GM12878 (cell line): ENCODE results near the gene TAC3. TPM values are rescaled to one million over a fixed set of nuclear protein-coding genes. Genes with fewer than 3 reads are reported as not detected.

Experiments
- ATAC-seq: fragments of 200-7000 bp; cut with Tn5 transposase; 3 replicates; pipeline ENCODE4 v1.9.1; 2020; ENCODE audit warnings: mild to moderate bottlenecking, moderate library complexity
- BruUV-seq: library from RNA; stranded (reverse); fragments of 400-500 nt; replicated peaks from 2 replicates; lab custom pipeline; 2021; lab: Mats Ljungman, UMichigan
- CTCF ChIA-PET: fragments of 300-600 bp; sonication (Branson Sonifier 250); formaldehyde crosslinking; extraction: SDS; loops from one replicate; lab custom pipeline; 2021; ENCODE audit warnings: inconsistent platforms; lab: Yijun Ruan, JAX
- POLR2A ChIA-PET: fragments of 350-600 bp; formaldehyde crosslinking; extraction: SDS; loops from one replicate; lab custom pipeline; 2021; ENCODE audit warnings: inconsistent platforms; lab: Charles Lee
- RAD21 ChIA-PET: fragments of 300-600 bp; sonication (Branson Sonifier 250); formaldehyde crosslinking; loops from one replicate; lab custom pipeline; 2023; ENCODE audit warnings: antibody characterized with exemption; ENCODE audit not compliant: unreplicated experiment; lab: Charles Lee
- SMC1A ChIA-PET: fragments of 300-600 bp; sonication (Branson Sonifier 250); formaldehyde crosslinking; loops from one replicate; lab custom pipeline; 2023; ENCODE audit not compliant: unreplicated experiment, uncharacterized antibody; lab: Charles Lee
- DNase-seq: peaks from one replicate; pipeline ENCODE4 v3.0.0-alpha.2; 2011; ENCODE audit warnings: low read depth, low spot score
- FAIRE-seq: peaks from 3 replicates; lab custom pipeline; 2011; peaks lifted over from hg19 to GRCh38; lab: Jason Lieb, UNC
- H2AFZ ChIP-seq: 2 replicates; pipeline ENCODE4 v1.6.0; 2011; ENCODE audit warnings: low read depth, low read length, control low read depth; ENCODE audit not compliant: control insufficient read depth
- H3K27ac ChIP-seq: 2 replicates; pipeline ENCODE4 v1.5.1; 2011; ENCODE audit warnings: control low read depth; ENCODE audit not compliant: control insufficient read depth, insufficient read depth
- H3K27me3 ChIP-seq, 2 experiments: replicated peaks in 1 of 2; 2 replicates each; pipeline versions ENCODE4 v1.6.0 to v1.6.1; 2011; ENCODE audit warnings: low read length in 1 of 2; ENCODE audit not compliant: control insufficient read depth in 2 of 2, insufficient read depth in 2 of 2
- H3K36me3 ChIP-seq, 2 experiments: 2 replicates each; pipeline ENCODE4 v1.5.1; 2011; ENCODE audit warnings: low read length in 1 of 2; ENCODE audit not compliant: control insufficient read depth in 2 of 2, insufficient read depth in 2 of 2
- H3K4me1 ChIP-seq: 2 replicates; pipeline ENCODE4 v1.6.1; 2011; ENCODE audit warnings: mild to moderate bottlenecking, low read length, moderate library complexity, mixed read lengths; ENCODE audit not compliant: control insufficient read depth, insufficient read depth
- H3K4me2 ChIP-seq: 2 replicates; pipeline ENCODE4 v1.6.0; 2011; ENCODE audit warnings: control low read depth; ENCODE audit not compliant: control insufficient read depth, insufficient read depth
- H3K4me3 ChIP-seq: fragments of 200-600 bp; sonication (generic); 2 replicates; pipeline ENCODE4 v1.5.1; 2016
- H3K79me2 ChIP-seq: 2 replicates; pipeline ENCODE4 v1.6.0; 2011; ENCODE audit warnings: low read length; ENCODE audit not compliant: control insufficient read depth, insufficient read depth
- H3K9ac ChIP-seq: 2 replicates; pipeline ENCODE4 v1.8.0; 2011; ENCODE audit warnings: low read length, control low read depth, mixed read lengths; ENCODE audit not compliant: control insufficient read depth, insufficient read depth
- H3K9me3 ChIP-seq: replicated peaks from 3 replicates; pipeline ENCODE4 v1.5.1; 2011; ENCODE audit warnings: mild to moderate bottlenecking, low read length; ENCODE audit not compliant: control insufficient read depth, insufficient read depth
- H4K20me1 ChIP-seq: 2 replicates; pipeline ENCODE4 v1.6.0; 2011; ENCODE audit not compliant: control insufficient read depth, insufficient read depth
- BCL11A ChIP-seq: IDR thresholded peaks from 2 replicates; pipeline ENCODE4 v1.6.1; 2011; ENCODE audit warnings: low read depth, low read length
- CBFB ChIP-seq: IDR thresholded peaks from 2 replicates; pipeline ENCODE4 v1.6.1; 2016; ENCODE audit warnings: antibody characterized with exemption, low read depth
- E2F4 ChIP-seq: IDR thresholded peaks from 2 replicates; pipeline ENCODE4 v1.6.1; 2012; ENCODE audit warnings: low read depth, low read length, improper control_type of control experiment
- EP300 ChIP-seq, 2 experiments: fragments of 150-350 bp in 1 of 2; IDR thresholded peaks; 2 replicates each; pipeline ENCODE4 v1.6.1; 2011 to 2012; ENCODE audit warnings: low read depth in 2 of 2, low read length in 2 of 2, borderline replicate concordance in 1 of 2, improper control_type of control experiment in 1 of 2, inconsistent platforms in 1 of 2; ENCODE audit not compliant: control insufficient read depth in 1 of 2
- GATAD2B ChIP-seq: fragments of 450-650 bp; conservative IDR thresholded peaks from 2 replicates; pipeline ENCODE4 v1.6.1; 2017; ENCODE audit warnings: low read depth, mild to moderate bottlenecking, moderate library complexity
- JUNB ChIP-seq: IDR thresholded peaks from 2 replicates; pipeline ENCODE4 v1.6.1; 2016; ENCODE audit warnings: antibody characterized with exemption, mild to moderate bottlenecking
- KAT2A ChIP-seq: conservative IDR thresholded peaks from 2 replicates; pipeline ENCODE4 v1.6.1; 2011; ENCODE audit warnings: low read depth, low read length; ENCODE audit not compliant: control insufficient read depth
- NKRF ChIP-seq: fragments of 450-650 bp; conservative IDR thresholded peaks from 2 replicates; pipeline ENCODE4 v1.6.1; 2017; ENCODE audit warnings: mild to moderate bottlenecking, moderate library complexity
- PKNOX1 ChIP-seq: fragments of 450-650 bp; IDR thresholded peaks from 2 replicates; pipeline ENCODE4 v1.6.1; 2016; ENCODE audit warnings: mild to moderate bottlenecking
- POLR2AphosphoS5 ChIP-seq: IDR thresholded peaks from 2 replicates; pipeline ENCODE4 v1.6.1; 2011; ENCODE audit warnings: mild to moderate bottlenecking, low read length, inconsistent platforms
- POU2F2 ChIP-seq: IDR thresholded peaks from 3 replicates; pipeline ENCODE4 v1.6.1; 2011; ENCODE audit warnings: low read depth, mild to moderate bottlenecking, low read length, borderline replicate concordance
- RFX5 ChIP-seq: IDR thresholded peaks from 2 replicates; pipeline ENCODE4 v1.6.1; 2011; ENCODE audit warnings: low read depth, low read length, improper control_type of control experiment
- SIN3A ChIP-seq: IDR thresholded peaks from 2 replicates; pipeline ENCODE4 v1.6.1; 2012; ENCODE audit warnings: low read depth, low read length, improper control_type of control experiment
- SP1 ChIP-seq: IDR thresholded peaks from one replicate; pipeline ENCODE4 v1.6.1; 2011; ENCODE audit warnings: low read depth, low read length
- SUZ12 ChIP-seq: fragments of 200-600 bp; sonication (generic); IDR thresholded peaks from one replicate; pipeline ENCODE4 v1.6.1; 2018; ENCODE audit warnings: antibody characterized with exemption, mild to moderate bottlenecking; ENCODE audit not compliant: unreplicated experiment
- ZBTB4 ChIP-seq: fragments of 450-650 bp; formaldehyde crosslinking; IDR thresholded peaks from 2 replicates; pipeline ENCODE4 v1.4.0; 2022; ENCODE audit warnings: mild to moderate bottlenecking, moderate library complexity
- ZNF207 ChIP-seq: fragments of 450-650 bp; IDR thresholded peaks from 2 replicates; pipeline ENCODE4 v1.6.1; 2014; ENCODE audit warnings: antibody characterized with exemption, mild to moderate bottlenecking, borderline replicate concordance
- ZNF384 ChIP-seq: IDR thresholded peaks from 2 replicates; pipeline ENCODE4 v1.6.1; 2012; ENCODE audit warnings: low read depth, mild to moderate bottlenecking, low read length, improper control_type of control experiment, borderline replicate concordance
- WGBS: methylation state at CpG from one replicate; pipeline ENCODE4 v1.1.6; 2016; ENCODE audit warnings: low lambda C conversion rate; ENCODE audit not compliant: insufficient replicate concordance, insufficient coverage; ENCODE audit errors: missing lambda C conversion rate; 5-methylcytosine and 5-hydroxymethylcytosine counted together
- in situ Hi-C: fragments of 300-500 bp; cut with MboI; formaldehyde crosslinking; loops from 9 replicates; pipeline ENCODE4 v1.14.3; 2018; ENCODE audit warnings: mixed read lengths
- intact Hi-C: fragments of 100-400 bp; cut with micrococcal nuclease; formaldehyde crosslinking; loops from one replicate; pipeline ENCODE4 v1.14.2; 2022; ENCODE audit not compliant: unreplicated experiment
- polyA plus RNA-seq, 11 experiments: library from polyadenylated mRNA; depleted of rRNA in 4 of 11; unstranded in 6 of 11; stranded (reverse) in 5 of 11; fragments of >200 nt; fragmentation: Nextera tagmentation in 4 of 11; fragmentation: Illumina TruSeq in 1 of 11; extraction: Ambion mirVana in 4 of 11; extraction: Trizol in 1 of 11; gene quantifications; 1 replicate in 1 of 11; 2 replicates in 10 of 11; pipeline versions ENCODE4 v1.2.1 to v1.2.3, GENCODE V29; 2011 to 2016; ENCODE audit warnings: inconsistent platforms in 2 of 11, missing spikeins in 2 of 11, low read depth in 1 of 11
- total RNA-seq, 4 experiments: library from RNA; depleted of rRNA in 3 of 4; stranded (reverse); fragments of >200 nt in 3 of 4; fragmentation: Illumina TruSeq in 1 of 4; extraction: Trizol in 1 of 4; gene quantifications; 2 replicates each; pipeline versions ENCODE4 v1.2.1 to v1.2.3, GENCODE V29; 2013 to 2021

TAC3 gene
- total and polyA plus RNA-seq, 10 of the 15 experiments (the other 5 are each of a cell fraction or from before 2014, with no cell fraction given), result 0.11 to 0.18 (median 0.13) TPM; not detected in 7

GRCh38 chr12:57033431-57033830 is 17.1 kb upstream of the TAC3 start:
- H3K9ac ChIP-seq, result no peak overlapping the region
- DNase-seq (no peak), ATAC-seq (no peak), FAIRE-seq (no peak)
- intact Hi-C loops (no loop called here), in situ Hi-C loops (no loop called here)
- ChIA-PET SMC1A (interaction anchor here (1.3 to 4.1 kb wide), 3 partner anchors 24 to 79 kb away, joined by 3 to 19 read pairs (median 4); no protein-coding TSS in a partner anchor), POLR2A (interaction anchor here (1.1 kb wide), 2 partner anchors 12 to 216 kb away, joined by 3 to 7 read pairs; no protein-coding TSS in a partner anchor), RAD21 (interaction anchor here (1.0 to 5.9 kb wide), 3 partner anchors 24 to 397 kb away, joined by 3 to 30 read pairs (median 3); partner anchors contain the start of gene STAT6), CTCF (interaction anchor here (1.2 to 5.5 kb wide), 4 partner anchors 25 to 36 kb away, joined by 3 to 64 read pairs (median 4); no protein-coding TSS in a partner anchor)
- peaks cover 11% of the 10 kb centered on the region for H3K4me1 ChIP-seq
- no peaks in the 10 kb centered on the region for H3K36me3 ChIP-seq
- H3K27me3 ChIP-seq, result no peaks in the 10 kb centered on the region; a peak in 1 of 4 replicates
- no peak overlapping the region for H2AFZ ChIP-seq
- WGBS, result 99% methylated on average over 3 of the region's 3 CpGs
- H4K20me1 ChIP-seq, result no peaks in the 10 kb centered on the region
- no TSS peak for BruUV-seq
- H3K79me2 ChIP-seq, result no peaks in the 10 kb centered on the region
- H3K4me3 ChIP-seq, result no peak overlapping the region
- no peak overlapping the region for H3K27ac ChIP-seq
- H3K9me3 ChIP-seq, result no peaks in the 10 kb centered on the region
- no peak overlapping the region for H3K4me2 ChIP-seq
- no peak for TF ChIP-seq ZNF384
- TF ChIP-seq SIN3A, result no peak
- no peak for TF ChIP-seq KAT2A
- no peak for TF ChIP-seq BCL11A
- TF ChIP-seq GATAD2B, result no peak
- TF ChIP-seq E2F4, result no peak
- TF ChIP-seq EP300 (IDR thresholded peaks at IDR 0.05; ENCODE audit: borderline replicate concordance in 1 of 2, control insufficient read depth in 1 of 2, low read depth in 2 of 2, low read length in 2 of 2), result no peak
- no peak for TF ChIP-seq POLR2AphosphoS5
- no peak for TF ChIP-seq ZBTB4
- no peak for TF ChIP-seq JUNB
- no peak for TF ChIP-seq NKRF
- no peak for TF ChIP-seq RFX5
- no peak for TF ChIP-seq PKNOX1
- TF ChIP-seq SUZ12, result no peak
- no peak for TF ChIP-seq ZNF207
- TF ChIP-seq CBFB, result no peak
- TF ChIP-seq POU2F2, result no peak
- TF ChIP-seq SP1, result no peak
